Bronchial epithelial cell (primary cell): ENCODE data around the gene ASB7. TPM values are rescaled to one million over a fixed set of nuclear protein-coding genes. Genes with fewer than 3 reads are reported as not detected.

Experiments
- DNase-seq: peaks from one replicate; pipeline ENCODE4 v3.0.0-alpha.2; 2010; ENCODE audit warnings: low read depth
- FAIRE-seq: peaks from 2 replicates; lab custom pipeline; 2011; peaks lifted over from hg19 to GRCh38; lab: Jason Lieb, UNC
- H3K27me3 ChIP-seq: 2 replicates; pipeline ENCODE4 v1.5.1; 2011; ENCODE audit warnings: low read length; ENCODE audit not compliant: control insufficient read depth, insufficient read depth
- H3K36me3 ChIP-seq: 2 replicates; pipeline ENCODE4 v1.5.1; 2011; ENCODE audit warnings: low read length; ENCODE audit not compliant: control insufficient read depth, insufficient read depth
- H3K4me3 ChIP-seq: 2 replicates; pipeline ENCODE4 v1.5.1; 2011; ENCODE audit warnings: mild to moderate bottlenecking, low read depth, low read length, control low read depth
- total RNA-seq: library from RNA; depleted of rRNA; stranded (reverse); fragments of >200 nt; gene quantifications from 2 replicates; pipeline ENCODE4 v1.2.1, GENCODE V29; 2014
- TF ChIP-seq, protein P1 (sequence below): IDR thresholded peaks from 2 replicates; pipeline ENCODE4 v1.5.1; 2011; ENCODE audit warnings: mild to moderate bottlenecking, moderate library complexity, low read length, control low read depth, inconsistent platforms; ENCODE audit not compliant: insufficient read depth, severe bottlenecking

Gene ASB7
- total RNA-seq, 1 donor from 2014 or later = 12.6 TPM

DNA sequence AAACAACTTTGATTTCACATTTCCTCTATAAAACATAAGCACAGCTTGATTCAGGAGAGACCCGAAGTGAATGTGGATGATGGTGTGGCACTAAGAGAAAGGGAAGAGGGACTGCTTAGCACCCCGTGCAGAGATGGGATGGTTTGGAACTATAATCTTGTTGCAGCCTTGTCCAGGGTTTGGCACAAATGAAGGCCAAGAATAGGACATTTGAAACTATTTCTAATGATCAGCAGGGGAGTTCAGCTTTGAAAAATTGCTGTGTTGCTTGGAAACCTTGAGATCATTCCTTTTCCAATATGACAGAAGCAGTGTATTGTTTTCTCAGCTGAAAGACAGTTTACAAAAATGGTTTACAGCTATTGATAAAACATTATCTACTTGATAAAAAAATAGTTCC, 49.7 kb downstream of the ASB7 start:
- no peaks in the 10 kb centered on the region for H3K36me3 ChIP-seq
- H3K27me3 ChIP-seq = no peaks in the 10 kb centered on the region
- TF ChIP-seq, protein P1, sequence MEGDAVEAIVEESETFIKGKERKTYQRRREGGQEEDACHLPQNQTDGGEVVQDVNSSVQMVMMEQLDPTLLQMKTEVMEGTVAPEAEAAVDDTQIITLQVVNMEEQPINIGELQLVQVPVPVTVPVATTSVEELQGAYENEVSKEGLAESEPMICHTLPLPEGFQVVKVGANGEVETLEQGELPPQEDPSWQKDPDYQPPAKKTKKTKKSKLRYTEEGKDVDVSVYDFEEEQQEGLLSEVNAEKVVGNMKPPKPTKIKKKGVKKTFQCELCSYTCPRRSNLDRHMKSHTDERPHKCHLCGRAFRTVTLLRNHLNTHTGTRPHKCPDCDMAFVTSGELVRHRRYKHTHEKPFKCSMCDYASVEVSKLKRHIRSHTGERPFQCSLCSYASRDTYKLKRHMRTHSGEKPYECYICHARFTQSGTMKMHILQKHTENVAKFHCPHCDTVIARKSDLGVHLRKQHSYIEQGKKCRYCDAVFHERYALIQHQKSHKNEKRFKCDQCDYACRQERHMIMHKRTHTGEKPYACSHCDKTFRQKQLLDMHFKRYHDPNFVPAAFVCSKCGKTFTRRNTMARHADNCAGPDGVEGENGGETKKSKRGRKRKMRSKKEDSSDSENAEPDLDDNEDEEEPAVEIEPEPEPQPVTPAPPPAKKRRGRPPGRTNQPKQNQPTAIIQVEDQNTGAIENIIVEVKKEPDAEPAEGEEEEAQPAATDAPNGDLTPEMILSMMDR = no peak
- H3K4me3 ChIP-seq = no peak overlapping the region
- FAIRE-seq (no peak), DNase-seq (no peak)

DNA sequence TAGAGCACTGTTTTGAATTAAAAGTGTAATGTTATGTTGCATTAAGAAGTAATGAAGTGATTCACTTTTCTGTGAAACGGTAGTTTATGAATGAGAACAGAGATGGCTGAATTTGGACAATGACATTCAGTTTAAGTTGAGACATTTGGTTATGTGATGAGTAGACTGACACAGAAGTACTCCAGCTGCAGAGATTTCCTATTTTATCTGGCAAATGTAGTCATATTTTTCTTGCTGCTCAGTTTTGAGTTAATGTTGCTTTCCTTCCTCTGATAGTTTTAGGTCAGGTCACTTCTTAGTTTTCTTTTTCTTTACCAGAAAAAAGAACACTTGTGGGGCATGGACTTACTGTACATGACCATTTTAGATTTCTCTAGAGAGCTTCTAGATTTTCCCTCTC, 51.2 kb downstream of the ASB7 start:
- DNase-seq (no peak), FAIRE-seq (no peak)
- TF ChIP-seq, protein P1 = no peak
- Histone ChIP-seq H3K4me3 (no peak overlapping the region), H3K27me3 (no peaks in the 10 kb centered on the region), H3K36me3 (no peaks in the 10 kb centered on the region)

DNA sequence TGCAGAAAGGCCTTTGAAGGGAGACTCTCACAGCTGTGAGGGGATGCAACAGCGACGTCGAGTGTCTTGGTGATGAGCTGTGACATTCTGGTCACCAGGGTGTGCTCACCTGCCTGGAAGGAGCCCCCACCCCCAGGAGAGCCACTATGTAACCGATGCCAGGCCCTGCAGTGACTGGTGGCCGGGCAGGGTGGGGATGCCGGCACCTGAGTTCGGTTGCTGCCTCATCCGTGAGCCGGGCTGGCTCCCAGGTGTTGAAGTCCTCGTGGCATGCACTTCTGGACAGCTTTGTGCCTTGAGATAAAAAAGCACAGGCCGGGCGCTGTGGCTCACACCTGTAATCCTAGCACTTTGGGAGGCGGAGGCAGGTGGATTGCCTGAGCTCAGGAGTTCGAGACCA, 56.5 kb downstream of the ASB7 start:
- DNase-seq (no peak), FAIRE-seq (no peak)
- TF ChIP-seq, protein P1 = no peak
- Histone ChIP-seq H3K4me3 (no peak overlapping the region), H3K27me3 (no peaks in the 10 kb centered on the region), H3K36me3 (no peaks in the 10 kb centered on the region)

DNA sequence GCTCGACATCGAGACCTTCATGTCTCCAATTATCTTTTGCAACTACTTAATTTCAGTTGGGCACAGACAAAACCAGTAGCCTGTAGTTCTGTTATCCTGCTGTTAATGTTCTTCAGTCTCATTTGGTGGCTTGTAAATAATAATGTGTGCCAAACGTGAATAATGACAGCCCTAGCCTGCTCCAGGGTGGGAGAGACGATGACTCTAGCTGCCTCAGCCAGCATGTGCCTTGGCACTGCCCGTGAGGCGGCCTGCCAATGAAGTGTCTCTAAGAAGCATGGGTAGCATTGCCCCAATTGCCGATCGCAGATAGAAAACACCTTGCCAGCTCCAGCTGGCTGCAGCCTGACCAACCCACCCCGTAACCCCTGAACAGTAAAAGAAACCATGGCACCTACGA, 58.8 kb downstream of the ASB7 start:
- FAIRE-seq (no peak), DNase-seq (no peak)
- H3K27me3 ChIP-seq = no peaks in the 10 kb centered on the region
- H3K4me3 ChIP-seq = no peak overlapping the region
- TF ChIP-seq, protein P1 = no peak
- no peaks in the 10 kb centered on the region for H3K36me3 ChIP-seq

DNA sequence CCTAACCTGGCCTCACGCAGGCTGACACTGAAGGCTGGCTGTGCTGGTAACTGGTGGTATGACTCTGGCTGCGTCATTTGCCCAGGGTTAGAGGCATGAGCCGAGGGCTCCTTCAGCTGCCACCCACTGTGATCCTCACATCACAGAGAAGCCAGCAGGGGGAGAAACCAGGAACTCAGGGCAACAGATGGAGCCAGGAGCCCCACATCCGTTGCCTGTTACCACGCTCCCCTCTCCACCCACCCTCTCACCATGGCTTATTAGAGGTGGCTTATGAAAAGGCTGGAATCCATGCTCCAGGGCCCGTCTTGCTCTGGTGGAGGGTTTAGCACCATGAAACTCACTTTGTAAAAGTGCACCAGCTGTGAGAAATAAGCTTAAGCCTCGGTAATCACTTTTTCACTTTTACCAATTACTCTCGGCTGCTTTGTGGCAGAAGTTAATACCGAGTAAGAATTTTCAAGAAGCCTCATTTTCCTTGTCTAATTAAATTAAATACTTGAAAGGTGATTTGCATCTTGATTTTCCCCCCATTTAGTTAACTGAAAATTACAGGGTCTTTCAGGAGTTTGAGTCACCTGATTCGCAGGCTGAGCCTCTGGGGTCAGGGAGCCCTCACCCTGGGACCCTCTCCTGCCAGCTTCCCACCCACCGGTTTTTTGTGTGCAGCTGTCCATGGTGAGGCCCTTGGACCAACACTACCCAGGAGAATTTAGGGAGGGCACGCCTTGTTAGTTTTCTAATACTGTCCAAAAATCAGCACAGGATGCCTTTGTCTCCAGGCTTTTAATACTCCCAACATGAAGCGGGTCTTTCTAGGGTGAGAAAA, 60.9 kb downstream of the ASB7 start:
- DNase-seq (peak; percentile 29), FAIRE-seq (no peak)
- TF ChIP-seq, protein P1 = peak; percentile 44
- no peaks in the 10 kb centered on the region for H3K36me3 ChIP-seq
- no peaks in the 10 kb centered on the region for H3K27me3 ChIP-seq
- no peak overlapping the region for H3K4me3 ChIP-seq

DNA sequence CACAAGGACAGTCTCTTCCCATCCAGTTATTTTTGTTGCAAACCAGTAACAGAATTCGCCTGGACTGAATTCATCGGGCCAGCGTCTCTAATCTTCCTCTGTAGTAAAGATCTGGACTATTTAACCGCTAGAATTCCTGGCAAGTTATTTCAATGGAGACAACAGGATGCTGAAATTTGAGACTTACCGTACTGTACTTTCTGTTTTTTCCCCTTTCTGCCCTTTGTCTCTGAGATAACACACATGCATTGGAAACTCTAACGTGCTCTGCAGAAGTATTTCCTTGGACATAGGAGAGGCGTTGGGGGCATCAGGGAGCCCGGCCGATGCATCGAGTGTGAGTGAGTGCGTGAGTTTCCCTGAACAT, 61.5 kb downstream of the ASB7 start:
- FAIRE-seq = no peak
- H3K27me3 ChIP-seq = no peaks in the 10 kb centered on the region
- DNase-seq = no peak

More for the DNA sequence above, 61.5 kb downstream of the ASB7 start:
- TF ChIP-seq, protein P1 = no peak
- no peak overlapping the region for H3K4me3 ChIP-seq
- H3K36me3 ChIP-seq = no peaks in the 10 kb centered on the region
